Keratinocyte (primary cell): ENCODE measurements around the gene CGREF1. TPM values are rescaled to one million over a fixed set of nuclear protein-coding genes. Genes with fewer than 3 reads are reported as not detected.

Experiments
- DNase-seq: peaks from one replicate; pipeline ENCODE4 v3.0.0-alpha.2; 2011; ENCODE audit warnings: low read depth, missing footprints, low spot score
- FAIRE-seq: peaks from 2 replicates; lab custom pipeline; 2011; peaks lifted over from hg19 to GRCh38; lab: Jason Lieb, UNC
- H2AFZ ChIP-seq: 2 replicates; pipeline ENCODE4 v1.6.0; 2012; ENCODE audit warnings: low read length, control low read depth, inconsistent platforms; ENCODE audit not compliant: control insufficient read depth
- H3K27ac ChIP-seq: 2 replicates; pipeline ENCODE4 v1.5.1; 2011; ENCODE audit warnings: low read length; ENCODE audit not compliant: control insufficient read depth, insufficient read depth
- H3K27me3 ChIP-seq: 3 replicates; pipeline ENCODE4 v1.6.0; 2011; ENCODE audit warnings: low read length; ENCODE audit not compliant: control insufficient read depth, insufficient read depth; ENCODE audit errors: extremely low read depth
- H3K36me3 ChIP-seq, 2 experiments: 2 replicates in 1 of 2; 3 replicates in 1 of 2; pipeline ENCODE4 v1.5.1; 2011; ENCODE audit warnings: low read length in 2 of 2, mild to moderate bottlenecking in 1 of 2; ENCODE audit not compliant: control insufficient read depth in 2 of 2, insufficient read depth in 2 of 2; ENCODE audit errors: extremely low read depth in 1 of 2
- H3K4me1 ChIP-seq: 3 replicates; pipeline ENCODE4 v1.5.1; 2011; ENCODE audit warnings: low read length; ENCODE audit not compliant: control insufficient read depth, insufficient read depth; ENCODE audit errors: extremely low read depth
- H3K4me2 ChIP-seq: 3 replicates; pipeline ENCODE4 v1.6.0; 2011; ENCODE audit warnings: low read depth, low read length; ENCODE audit not compliant: control insufficient read depth, insufficient read depth; ENCODE audit errors: extremely low read depth
- H3K4me3 ChIP-seq, 3 experiments: fragments of 200-600 bp in 1 of 3; sonication (generic) in 1 of 3; 2 replicates in 2 of 3; 3 replicates in 1 of 3; pipeline ENCODE4 v1.5.1; 2011 to 2016; ENCODE audit warnings: low read length in 3 of 3, mild to moderate bottlenecking in 3 of 3, control low read depth in 2 of 3, inconsistent platforms in 1 of 3, low read depth in 1 of 3, mixed read lengths in 1 of 3, mixed run types in 1 of 3, moderate library complexity in 1 of 3; ENCODE audit not compliant: control insufficient read depth in 2 of 3, insufficient read depth in 2 of 3; ENCODE audit errors: extremely low read depth in 1 of 3
- H3K79me2 ChIP-seq: 2 replicates; pipeline ENCODE4 v1.6.0; 2012; ENCODE audit warnings: low read length; ENCODE audit not compliant: control insufficient read depth, insufficient read depth
- H3K9ac ChIP-seq: 3 replicates; pipeline ENCODE4 v1.6.0; 2011; ENCODE audit warnings: low read length; ENCODE audit not compliant: control insufficient read depth, insufficient read depth; ENCODE audit errors: extremely low read depth
- H3K9me1 ChIP-seq: 3 replicates; pipeline ENCODE4 v1.6.0; 2011; ENCODE audit warnings: low read length; ENCODE audit not compliant: control insufficient read depth, insufficient read depth; ENCODE audit errors: extremely low read depth
- H3K9me3 ChIP-seq: 2 replicates; pipeline ENCODE4 v1.5.1; 2012; ENCODE audit warnings: low read depth, low read length; ENCODE audit not compliant: control insufficient read depth
- H4K20me1 ChIP-seq: 3 replicates; pipeline ENCODE4 v1.6.0; 2011; ENCODE audit warnings: low read length; ENCODE audit not compliant: control insufficient read depth, insufficient read depth; ENCODE audit errors: extremely low read depth
- CTCF ChIP-seq, 3 experiments: IDR thresholded peaks in 1 of 3; conservative IDR thresholded peaks in 1 of 3; optimal IDR thresholded peaks in 1 of 3; 2 replicates in 2 of 3; 3 replicates in 1 of 3; pipeline versions ENCODE3 to v1.5.1; 2011; ENCODE audit warnings: low read length in 3 of 3, mild to moderate bottlenecking in 3 of 3, moderate library complexity in 2 of 3, control low read depth in 1 of 3, inconsistent platforms in 1 of 3; ENCODE audit not compliant: insufficient read depth in 2 of 3; ENCODE audit errors: extremely low read depth in 1 of 3
- EZH2 ChIP-seq: IDR thresholded peaks from one replicate; pipeline ENCODE4 v1.6.1; 2012; ENCODE audit warnings: inconsistent platforms, mild to moderate bottlenecking, low read length, moderate library complexity
- dilution Hi-C: fragments of 300-500 bp; cut with MboI; formaldehyde crosslinking; loops from one replicate; pipeline ENCODE4 v1.7.0; 2020; ENCODE audit warnings: low sequenced_read_pairs; ENCODE audit not compliant: extremely low pct_ligation_motif_present
- polyA plus RNA-seq, 5 experiments: library from polyadenylated mRNA; depleted of rRNA in 3 of 5; stranded (reverse) in 3 of 5; stranded (forward) in 1 of 5; unstranded in 1 of 5; fragments of >200 nt; gene quantifications; 1 replicate in 1 of 5; 2 replicates in 3 of 5; 3 replicates in 1 of 5; pipeline versions ENCODE4 v1.2.1 to v1.2.3, GENCODE V29; 2011 to 2012; ENCODE audit warnings: missing spikeins in 2 of 5, low read depth in 1 of 5, low replicate concordance in 1 of 5

The CGREF1 gene
- polyA plus RNA-seq, 1 donor (not counting 4 experiments of a cell fraction or from before 2014, with no cell fraction given), result 1.3 TPM

DNA sequence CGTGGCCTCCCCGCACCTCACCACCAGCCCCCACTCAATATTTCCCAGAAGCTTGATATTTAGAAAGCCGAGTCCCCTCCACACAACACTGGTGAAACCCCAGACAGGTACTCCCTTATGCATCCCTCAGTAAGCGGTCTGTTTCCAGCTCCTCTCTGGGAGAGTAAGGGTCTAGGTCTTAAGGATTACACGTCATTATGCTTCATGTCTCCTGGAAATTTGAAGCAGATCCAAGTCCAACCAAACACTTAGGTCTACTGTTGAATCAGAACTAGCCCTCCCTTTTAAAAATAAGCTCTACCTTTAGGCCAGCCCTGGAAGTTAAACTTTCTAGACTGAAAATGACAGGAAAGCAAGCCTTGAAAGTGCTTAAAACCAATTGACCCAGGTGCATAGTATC is 46.0 kb downstream of the CGREF1 start:
- no peak for DNase-seq
- H3K4me3 ChIP-seq, result no peak overlapping the region
- no peaks in the 10 kb centered on the region for H3K27me3 ChIP-seq
- FAIRE-seq, result no peak
- dilution Hi-C loops, result no loop called here
- H3K79me2 ChIP-seq, result peaks cover 34% of the 10 kb centered on the region
- no peak overlapping the region for H3K9ac ChIP-seq
- no peaks in the 10 kb centered on the region for H3K9me3 ChIP-seq
- H3K36me3 ChIP-seq, result peaks cover 8 to 21% of the 10 kb centered on the region in 2 experiments
- H2AFZ ChIP-seq, result no peak overlapping the region
- no peak overlapping the region for H3K27ac ChIP-seq
- no peaks in the 10 kb centered on the region for H3K9me1 ChIP-seq
- no peaks in the 10 kb centered on the region for H4K20me1 ChIP-seq
- no peak overlapping the region for H3K4me2 ChIP-seq
- TF ChIP-seq CTCF (optimal IDR thresholded peaks at IDR 0.05 in 1 of 3, IDR thresholded peaks at IDR 0.05 in 1 of 3, conservative IDR thresholded peaks at IDR 0.05 in 1 of 3; ENCODE audit: extremely low read depth in 1 of 3, insufficient read depth in 2 of 3, low read length in 3 of 3), result no peak
- TF ChIP-seq EZH2, result no peak
- peaks cover 23% of the 10 kb centered on the region for H3K4me1 ChIP-seq

DNA sequence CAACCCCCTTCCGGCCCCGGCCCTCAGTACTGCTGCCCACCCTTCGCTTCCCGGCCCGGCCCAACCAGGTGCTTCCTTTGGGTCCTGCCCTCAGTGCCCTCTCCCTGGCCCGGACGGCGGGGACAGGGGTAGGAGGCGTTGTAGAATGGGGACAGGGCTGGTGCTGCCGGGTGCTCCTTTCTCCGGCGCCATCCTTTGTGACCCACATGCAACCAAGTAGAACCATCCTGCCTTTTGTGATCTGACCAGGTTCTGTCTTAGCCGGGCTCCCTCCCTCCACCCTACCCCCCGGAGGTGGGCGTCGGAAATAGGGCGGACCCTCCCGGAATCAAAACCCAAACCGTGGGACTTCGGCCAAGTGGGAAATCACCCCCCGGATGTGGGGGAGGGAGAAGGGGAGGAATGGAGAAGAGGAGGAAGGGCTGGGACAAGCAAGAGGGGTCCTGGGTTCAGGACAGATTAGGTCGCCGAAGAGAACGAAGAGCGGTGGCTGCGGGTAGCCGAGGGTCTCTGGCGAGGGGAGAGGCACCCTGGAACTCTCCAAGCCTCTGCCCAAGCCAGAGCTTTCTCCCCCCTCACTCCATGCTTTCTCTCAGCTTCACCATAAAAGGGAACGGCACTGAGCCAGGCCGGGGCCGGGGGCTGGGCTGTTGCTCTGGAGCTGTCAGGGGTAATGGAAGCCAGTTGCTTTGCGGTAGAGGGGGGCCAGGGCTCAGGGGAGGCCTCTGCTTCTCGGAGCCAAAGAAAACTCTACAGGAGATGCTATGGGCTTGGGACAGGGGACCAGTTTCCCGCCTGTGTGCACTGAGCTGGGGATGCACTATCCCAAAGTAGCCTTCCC is 46.7 kb downstream of the CGREF1 start:
- Histone ChIP-seq H3K4me1 (peaks cover 17% of the 10 kb centered on the region), H2AFZ (peak overlapping the region; percentile 66), H3K27ac (no peak overlapping the region), H3K27me3 (no peaks in the 10 kb centered on the region), H3K36me3 (peaks cover 11 to 27% of the 10 kb centered on the region in 2 experiments), H3K79me2 (peaks cover 34% of the 10 kb centered on the region), H3K9me1 (no peaks in the 10 kb centered on the region), H3K9ac (peak overlapping the region; percentile 64), H4K20me1 (no peaks in the 10 kb centered on the region), H3K9me3 (no peaks in the 10 kb centered on the region), H3K4me2 (peak overlapping the region; percentile 72), H3K4me3 (peak overlapping the region; percentile 76 to 97 (median 95))
- TF ChIP-seq CTCF (optimal IDR thresholded peaks at IDR 0.05 in 1 of 3, IDR thresholded peaks at IDR 0.05 in 1 of 3, conservative IDR thresholded peaks at IDR 0.05 in 1 of 3; ENCODE audit: extremely low read depth in 1 of 3, insufficient read depth in 2 of 3, low read length in 3 of 3) (no peak), EZH2 (no peak)
- FAIRE-seq, result no peak
- dilution Hi-C loops, result no loop called here
- no peak for DNase-seq
